Activated CD8-positive, alpha-beta memory T cell treated with anti-CD3 and anti-CD28 coated beads, Interleukin-2, amount 50 U/mL, for 48 hours (primary cell): ENCODE data around the gene EVX2.

Experiments used
- DNase-seq: peaks from one replicate; pipeline ENCODE4 v3.0.0-alpha.2; 2020

The EVX2 gene

DNA sequence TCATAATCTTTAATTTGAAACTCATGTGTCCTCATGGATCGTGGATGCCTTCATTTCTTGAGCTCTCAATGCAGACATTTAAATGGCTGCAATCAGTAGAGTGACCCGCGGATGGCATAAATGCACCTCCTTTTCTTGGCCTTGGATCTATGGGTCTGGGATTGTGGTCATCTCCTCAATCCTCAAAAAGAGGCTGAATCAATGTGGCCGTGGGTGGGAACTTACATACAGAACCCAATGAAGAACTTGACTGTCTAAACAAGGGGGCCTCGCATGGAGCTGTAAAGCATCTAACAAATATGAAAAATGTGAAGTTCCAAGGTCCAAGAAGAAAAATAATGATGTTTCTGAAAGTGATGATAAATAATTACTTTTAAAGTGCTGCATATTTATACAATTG lies 11.7 kb upstream of the EVX2 start:
- no peak for DNase-seq

DNA sequence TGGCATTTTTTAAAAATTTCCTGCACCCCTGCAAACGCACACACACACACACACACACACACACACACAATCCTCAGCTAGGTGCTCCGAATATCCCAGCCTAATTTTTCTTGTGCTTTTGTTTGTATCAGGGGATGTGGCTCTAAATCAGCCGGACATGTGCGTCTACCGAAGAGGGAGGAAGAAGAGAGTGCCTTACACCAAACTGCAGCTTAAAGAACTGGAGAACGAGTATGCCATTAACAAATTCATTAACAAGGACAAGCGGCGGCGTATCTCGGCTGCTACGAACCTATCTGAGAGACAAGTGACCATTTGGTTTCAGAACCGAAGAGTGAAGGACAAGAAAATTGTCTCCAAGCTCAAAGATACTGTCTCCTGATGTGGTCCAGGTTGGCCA lies 10.6 kb upstream of the EVX2 start:
- peak; percentile 47 for DNase-seq

DNA sequence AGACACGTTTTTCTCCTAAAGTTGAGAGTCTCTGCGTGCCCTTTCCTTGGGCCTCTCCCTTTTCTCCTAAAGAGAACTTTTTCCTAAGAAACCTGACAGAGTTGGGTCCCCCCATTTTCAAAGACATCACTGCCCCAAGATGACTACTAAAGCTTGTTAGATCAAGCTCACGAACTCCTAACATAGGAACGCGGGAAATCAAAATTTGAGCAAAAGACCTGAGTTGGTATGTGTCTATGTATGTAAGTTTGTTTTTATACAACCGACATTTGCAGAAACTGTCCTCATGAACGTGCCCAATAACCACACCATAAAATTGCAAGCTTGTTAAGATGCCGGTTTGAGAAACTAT lies 10.1 kb upstream of the EVX2 start:
- no peak for DNase-seq

DNA sequence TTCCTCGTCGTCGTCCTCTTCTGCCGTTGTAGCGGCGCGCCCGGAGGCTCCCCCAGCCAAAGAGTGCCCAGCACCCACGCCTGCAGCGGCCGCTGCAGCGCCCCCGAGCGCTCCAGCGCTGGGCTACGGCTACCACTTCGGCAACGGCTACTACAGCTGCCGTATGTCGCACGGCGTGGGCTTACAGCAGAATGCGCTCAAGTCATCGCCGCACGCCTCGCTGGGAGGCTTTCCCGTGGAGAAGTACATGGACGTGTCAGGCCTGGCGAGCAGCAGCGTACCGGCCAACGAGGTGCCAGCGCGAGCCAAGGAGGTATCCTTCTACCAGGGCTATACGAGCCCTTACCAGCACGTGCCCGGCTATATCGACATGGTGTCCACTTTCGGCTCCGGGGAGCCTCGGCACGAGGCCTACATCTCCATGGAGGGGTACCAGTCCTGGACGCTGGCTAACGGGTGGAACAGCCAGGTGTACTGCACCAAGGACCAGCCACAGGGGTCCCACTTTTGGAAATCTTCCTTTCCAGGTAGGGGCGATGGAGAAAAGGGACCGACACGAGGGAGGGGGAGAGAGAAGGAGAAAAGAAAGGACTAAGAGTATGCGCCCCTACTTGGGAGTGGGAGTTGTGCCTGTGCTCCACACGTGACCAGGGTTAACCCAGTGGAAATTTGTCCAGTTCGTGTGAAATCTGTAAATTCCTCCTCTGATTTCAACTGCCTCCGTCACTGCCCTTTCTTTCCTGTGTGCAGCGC lies 9.6 kb upstream of the EVX2 start:
- peak; percentile 38 for DNase-seq

DNA sequence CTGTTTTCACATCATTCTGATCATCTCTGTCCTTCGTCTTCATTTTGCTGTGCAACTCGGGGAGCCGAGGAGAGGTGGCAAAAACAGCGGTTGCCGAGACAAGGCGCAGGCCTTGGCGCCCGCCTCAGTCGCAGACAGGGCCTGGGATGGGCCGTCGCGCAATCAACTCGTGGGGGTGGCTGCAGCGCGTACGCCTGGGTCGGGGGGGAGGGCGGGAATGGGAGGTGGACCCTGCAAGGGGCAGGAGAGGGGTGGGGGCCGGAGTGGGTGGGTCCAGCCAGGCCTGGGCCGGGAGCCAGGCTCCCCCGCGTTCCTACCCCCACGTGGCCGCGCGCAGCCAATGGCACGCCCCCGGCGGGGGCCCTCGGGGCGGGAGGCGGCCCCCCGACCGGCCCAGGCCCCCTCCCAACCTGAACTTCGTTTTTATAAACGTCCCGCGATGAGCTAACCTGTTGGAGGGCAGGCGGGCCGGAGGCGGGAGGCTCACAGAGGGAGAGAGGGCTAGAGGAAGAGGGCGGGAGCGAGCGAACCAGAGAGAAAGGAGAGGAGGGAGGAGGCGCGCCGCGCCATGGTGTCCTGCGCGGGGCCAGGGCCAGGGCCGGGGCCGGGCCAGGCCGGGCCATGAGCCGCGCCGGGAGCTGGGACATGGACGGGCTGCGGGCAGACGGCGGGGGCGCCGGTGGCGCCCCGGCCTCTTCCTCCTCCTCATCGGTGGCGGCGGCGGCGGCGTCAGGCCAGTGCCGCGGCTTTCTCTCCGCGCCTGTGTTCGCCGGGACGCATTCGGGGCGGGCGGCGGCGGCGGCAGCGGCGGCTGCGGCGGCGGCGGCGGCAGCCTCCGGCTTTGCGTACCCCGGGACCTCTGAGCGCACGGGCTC lies 8.7 kb upstream of the EVX2 start, which contains the start of gene HOXD13:
Gene HOXD13, plus strand, starts transcription at position 452 of the 875 bp plus-strand sequence. Its CDS starts 170 bp downstream, at position 622.
- DNase-seq = no peak

DNA sequence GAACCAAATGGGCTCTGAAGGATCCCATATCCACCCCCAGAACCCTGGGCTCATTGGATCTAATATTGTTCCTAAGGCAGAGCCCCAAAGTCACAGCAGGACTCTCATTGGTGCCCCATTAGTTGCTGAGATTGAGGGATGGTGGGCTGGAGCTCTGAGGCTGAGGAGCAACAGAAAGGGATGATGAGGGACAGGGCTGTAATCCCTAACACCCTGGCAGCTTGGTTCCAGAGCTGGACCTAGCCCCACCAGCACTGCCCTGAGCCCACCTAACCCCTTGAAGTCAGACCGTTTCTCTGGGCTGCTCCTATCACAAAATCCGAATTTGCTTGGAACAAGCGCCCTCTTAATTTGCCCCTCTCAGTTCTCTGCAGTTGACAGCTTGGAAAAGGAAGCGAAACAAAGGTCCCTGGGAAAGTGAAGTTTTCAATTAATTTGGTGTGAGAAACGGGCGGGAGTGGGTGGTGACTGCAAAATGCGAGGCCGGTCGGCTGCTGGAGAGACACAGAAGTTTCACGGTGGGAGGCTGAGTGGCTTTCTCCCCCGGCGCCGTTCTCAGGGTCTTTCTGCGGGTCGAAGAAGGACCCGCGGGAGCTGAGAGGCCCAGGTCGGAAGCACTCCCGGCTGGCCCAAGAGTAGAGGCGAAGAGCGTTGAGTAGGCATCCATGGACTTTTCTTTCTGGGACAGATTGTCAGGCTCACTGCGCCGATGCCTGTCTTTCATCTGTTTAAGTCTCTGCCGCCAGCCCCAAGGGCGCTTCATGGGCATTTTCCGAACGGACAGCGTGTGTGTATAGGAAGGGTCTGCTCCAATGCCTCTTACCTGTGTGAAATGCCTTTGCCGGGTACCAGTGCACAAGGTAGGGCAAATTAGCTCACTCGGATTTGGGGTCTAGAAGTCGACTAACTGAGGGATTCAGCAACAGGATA lies 7.8 kb upstream of the EVX2 start:
- DNase-seq = no peak

DNA sequence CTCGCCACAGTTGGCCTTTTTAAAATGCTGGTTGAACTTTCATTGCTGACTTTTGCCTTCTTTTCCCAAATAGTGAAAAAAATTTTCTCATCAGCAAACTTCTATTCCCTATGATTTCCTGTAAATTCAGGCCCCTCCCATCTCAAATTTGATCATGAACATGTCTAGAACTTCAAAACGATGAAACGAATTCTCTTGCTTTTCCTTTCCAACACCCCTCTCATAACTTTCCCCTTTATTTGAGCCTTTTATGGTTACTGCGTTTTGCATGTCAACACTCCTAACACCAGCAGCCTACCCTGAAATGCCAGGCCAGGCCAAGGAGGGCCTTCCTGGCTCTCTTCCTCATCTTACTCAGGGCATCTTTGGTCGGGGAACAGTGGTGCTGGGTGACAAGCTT lies 7.1 kb upstream of the EVX2 start:
- no peak for DNase-seq

DNA sequence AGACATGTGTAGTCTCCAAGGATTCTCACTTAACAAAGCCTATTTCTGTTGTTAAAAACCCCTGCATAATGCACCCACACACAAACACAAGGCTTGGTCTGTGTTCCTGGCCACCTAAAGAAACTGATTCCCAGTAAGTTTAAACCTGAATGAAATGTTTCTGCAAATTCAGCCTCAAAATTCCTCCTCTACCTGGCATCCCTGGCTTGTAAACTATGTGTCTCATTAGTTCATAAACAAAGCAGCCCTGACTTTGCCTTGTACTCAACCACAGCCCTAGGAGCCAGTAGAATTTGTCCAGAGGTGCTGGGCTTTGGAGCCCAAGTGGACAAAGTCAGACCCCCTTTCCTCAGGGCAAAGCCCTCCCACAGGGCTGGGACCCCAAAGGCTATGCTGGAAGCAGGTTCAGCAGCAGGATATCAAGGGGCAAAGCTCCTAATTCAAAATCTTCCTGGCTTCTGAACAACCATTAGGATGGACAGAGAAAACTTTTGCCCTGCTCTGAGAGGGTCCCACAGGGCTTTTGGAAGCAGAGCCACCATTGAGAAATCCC lies 6.2 kb upstream of the EVX2 start:
- DNase-seq = no peak

DNA sequence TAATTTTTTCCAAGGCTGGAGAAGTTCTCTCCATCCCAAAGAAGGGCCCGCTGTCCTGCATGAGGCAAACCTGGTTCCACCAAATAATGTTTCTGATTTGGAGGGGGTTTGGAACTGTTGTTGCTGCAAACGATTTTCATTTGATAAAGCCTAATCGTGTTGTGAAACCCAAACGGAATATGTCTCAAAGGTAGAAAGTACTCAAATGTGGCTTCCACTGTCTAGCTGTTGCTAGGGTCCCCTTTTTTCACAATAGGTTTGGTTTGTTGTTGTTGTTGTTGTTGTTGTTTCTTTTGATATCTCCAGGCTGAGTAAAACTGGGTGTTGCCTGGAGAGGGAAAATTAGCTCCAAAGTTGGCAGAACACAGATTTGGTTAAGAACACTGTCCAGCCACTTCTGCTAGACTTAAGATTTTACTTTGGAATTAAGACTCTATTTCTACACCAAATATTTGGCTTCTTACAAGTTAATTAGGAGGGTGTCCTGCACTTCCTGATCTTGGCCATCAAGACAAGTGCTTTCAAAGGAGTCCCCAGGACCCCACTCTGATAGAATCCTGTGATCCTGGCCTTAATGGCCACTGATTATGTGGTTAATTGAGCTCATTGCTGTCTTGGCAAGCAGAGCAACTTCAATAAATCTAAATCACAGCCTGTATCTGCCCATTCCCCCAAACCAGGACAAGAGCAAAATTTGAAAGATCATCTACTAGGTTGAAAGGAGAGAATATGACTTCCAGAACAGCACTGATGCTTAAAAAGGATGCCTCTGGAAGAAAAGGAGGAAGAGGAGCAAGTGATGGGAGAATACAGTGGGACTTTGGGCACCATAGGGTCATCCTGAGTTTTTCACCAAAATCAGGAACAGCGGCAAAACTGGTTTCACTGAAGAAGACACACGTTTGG lies 5.4 kb upstream of the EVX2 start:
- no peak for DNase-seq

DNA sequence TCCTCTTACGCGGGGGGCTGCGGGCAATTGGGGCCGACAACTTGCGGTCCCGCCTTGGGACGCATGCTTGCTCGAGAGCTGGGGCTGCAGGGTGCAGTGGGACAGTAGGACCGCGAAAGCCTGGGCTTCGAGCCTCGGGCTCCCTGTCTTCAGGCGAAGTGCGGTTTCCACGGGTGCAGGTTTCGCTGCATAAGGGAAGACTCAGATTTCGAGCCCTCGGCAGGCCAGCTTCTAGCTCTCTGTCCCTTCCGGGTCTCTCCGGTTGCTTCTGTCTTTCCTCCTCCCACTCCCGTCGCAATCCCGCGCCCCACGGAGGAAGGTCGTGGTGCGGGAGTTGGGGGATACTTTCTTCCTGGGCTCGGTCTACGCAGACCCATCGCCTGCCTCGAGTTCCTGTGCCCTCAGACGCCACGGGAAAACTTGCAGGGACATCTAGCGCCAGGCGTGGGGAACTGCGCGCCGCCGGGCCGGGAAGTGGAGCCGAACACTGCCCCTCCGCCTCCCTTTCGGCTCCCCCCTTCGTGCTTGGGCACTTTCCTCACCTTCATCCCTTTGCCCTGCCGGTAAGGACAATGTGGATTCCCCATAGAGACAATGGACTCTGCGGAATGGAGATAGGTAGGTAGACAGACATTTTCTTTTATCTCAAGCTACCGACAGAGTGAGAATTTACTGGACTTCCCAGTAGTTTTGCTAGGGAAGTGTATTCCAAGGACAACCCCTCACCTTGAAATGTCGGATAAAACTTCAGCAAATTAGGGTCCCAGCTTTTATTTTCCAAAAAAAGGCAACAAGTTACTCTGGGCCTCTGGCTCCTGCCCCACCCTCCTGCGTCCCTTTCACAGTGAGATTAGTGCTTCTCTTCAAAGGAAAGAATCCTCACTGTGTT lies 4.5 kb upstream of the EVX2 start:
- peak; percentile 70 for DNase-seq

DNA sequence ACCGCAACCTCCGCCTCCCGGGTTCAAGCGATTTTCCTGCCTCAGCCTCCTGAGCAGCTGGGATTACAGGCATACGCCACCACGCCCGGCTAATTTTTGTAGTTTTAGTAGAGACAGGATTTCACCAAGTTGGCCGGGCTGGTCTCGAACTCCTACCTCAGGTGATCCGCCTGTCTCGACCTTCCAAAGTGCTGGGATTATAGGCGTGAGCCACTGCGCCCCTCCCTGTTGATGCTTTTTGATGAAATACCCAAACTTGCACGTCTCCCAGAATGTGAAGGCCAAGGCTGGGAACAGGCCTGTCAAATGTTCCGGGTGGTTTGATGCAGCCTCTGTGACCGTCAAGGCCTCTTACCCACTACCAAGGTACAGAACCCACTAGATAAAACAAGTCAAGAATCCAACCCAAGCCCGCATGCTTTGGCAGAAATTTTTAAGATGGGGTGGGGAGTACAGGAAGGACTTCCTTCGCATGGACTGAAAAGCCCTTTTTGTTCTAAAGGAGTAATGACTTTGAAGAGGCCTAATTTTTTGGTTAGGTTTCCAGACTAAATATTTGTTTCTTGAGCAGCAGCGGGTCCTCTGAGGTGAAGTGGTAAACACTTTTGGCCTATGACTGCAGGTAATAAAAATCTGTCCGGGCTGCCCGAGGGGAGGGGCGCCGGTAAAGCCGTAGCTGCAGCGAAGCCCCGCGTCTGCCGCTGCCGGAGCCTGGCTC lies 3.7 kb upstream of the EVX2 start:
- no peak for DNase-seq

DNA sequence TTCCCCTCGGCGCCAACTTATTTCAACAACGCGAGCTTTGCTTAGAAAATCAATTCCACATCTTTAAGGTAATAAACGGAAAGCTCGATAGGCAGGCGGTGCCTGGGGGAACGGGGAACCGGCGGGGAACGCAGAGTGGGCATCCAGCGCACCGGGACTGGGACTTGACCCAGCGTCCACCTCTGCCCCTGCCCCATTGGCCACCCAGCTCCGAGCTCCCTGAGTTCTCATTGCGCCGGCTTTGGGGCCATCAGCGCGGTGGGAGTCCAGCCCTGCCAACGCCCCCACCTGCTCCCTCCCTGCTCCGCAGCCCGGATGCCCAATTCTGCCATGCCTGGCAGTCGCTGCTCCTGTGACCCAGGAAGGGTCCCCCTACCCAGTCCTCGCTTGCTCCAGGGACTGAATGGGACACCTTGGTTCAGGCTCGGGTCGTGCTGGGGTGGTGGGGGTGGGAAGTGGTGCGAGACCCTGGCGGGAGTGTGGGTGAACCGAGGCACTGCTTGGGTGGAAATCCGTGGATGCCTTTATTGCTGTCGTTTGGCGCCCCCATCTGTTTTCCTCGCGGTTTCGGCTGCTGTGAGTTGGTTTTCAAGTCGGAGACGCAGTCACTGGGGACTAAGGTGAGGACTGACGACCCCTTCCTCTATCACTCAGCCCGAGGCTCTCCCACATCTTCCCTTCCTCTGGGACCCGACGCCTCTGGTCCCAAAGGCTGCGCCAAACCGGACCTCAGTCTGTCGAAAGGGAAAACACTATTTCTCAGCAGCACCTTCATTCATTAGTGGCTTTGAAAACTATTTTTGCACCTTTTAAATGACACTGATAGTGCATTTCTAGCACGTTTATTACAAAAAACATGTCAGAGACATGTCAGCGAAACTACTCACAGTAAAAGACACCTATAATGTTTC lies 2.4 kb upstream of the EVX2 start:
- DNase-seq = no peak

DNA sequence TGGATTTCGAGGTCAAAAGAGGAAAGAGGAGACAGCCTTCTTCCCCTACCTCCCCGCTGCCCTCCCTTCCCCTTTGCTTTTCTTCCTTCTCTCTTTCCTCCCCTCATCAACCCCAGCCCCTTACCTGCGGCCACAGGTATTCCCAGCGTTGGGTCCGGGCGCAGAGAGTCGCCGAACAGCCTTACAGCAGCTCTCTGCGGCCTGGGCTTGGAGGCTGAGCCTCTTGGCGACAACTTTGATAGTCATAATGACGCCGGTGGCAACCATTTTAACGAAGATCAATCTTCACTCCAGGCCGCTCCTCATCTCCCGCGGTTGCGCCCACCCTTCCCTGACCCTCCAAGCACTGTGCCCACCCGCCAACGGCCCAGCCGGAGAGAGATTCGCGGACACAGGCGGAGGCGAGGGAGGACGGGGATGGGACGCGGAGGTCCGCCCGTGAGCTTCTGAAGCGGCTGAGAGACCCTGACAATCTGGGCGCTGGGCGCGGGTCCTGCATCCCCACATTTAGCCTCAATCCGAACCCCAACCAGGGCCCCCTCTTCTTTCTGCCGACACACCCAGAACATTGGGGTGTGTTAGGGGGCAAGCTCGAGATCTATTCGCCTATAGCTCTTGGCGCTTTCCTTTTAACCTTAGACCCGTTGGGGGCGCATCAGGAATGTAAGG lies 1.5 kb upstream of the EVX2 start:
- DNase-seq = no peak

DNA sequence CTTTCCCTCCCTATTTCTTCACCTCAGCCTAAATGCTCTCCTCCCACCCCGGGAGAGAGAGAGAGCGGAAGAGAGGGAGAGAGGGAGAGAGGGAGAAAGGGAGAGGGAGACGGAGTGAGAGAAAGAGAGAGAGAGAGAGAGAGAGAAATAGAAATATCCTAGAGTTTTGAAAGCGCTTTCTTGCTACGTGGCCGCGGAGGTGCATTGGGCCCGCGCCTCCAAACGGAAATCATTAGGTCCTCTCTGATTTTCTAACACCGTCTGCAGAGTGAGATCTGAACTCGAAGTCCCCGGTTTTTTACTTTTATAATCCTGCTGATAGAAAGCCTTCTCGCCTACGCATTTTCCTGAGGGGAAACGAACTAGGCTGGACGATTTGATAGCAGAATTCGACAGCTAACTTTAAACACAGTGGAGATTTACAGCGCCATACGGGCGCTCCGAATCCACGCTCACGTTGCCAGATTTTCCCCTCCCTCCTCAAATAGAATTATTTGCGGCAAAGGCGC lies 903 bp upstream of the EVX2 start:
- no peak for DNase-seq

DNA sequence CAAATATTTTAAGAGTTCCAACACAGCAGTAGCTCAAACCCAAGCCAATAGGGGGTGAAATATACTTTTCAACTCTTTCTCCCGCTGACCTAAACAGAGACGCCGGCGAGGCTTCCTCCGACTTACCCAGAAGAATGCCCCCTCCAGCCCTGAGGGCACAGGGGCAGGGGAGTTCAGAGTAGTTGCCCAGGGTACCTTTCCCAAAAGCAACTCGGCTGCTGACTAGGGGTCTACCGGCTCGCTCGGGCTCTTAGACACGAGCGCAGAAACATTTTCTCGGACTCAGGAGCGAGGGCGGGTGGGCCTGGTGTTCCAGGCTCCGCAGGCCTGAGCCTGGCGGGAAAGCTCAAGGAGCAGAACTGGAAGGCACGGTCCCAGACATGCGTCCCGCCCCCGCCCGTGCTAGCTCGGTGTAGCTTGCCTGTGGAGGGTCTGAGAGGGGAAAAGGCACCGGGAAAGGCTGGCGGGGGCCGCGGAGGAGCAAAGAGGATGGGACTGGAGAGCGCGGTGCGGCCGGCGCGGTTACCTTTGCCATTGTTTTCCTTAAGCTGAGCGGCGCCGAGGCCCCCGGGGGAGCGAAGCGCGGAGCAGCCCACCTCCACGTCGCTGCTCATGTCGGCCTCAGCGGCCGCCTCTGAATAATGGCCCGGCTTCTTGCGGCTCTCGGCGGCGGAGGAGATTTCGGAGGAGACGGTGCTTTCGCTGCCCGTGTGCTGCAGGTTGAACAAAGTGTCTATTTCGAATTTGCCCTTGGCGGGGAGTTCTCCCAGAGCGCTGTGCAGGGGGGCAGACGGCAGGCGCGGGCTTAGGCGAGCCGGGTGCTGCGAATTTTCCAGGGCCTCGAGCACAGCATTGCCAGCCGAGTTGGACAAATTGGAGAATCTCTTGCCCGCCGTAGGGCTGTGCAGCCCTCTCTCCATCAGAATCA lies 674 bp downstream of the EVX2 start:
- no peak for DNase-seq

DNA sequence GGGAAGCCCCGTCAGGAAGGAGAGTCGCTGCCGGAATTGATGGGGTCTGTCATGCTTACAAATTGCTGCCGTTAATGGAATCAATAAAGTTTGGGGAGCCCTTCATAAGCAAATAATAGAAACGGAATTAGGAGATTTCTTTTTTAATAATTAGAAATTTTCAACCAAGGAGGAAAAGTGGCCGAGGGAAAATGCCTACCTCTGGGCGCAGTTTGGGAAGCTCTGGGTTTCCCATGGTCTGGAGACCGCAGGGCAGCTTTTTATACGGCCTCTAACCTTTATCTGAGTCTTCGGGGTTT lies 1.3 kb downstream of the EVX2 start:
- DNase-seq = no peak
